Fibroblast of villous mesenchyme (primary cell): ENCODE results near the gene IFNL4. TPM values are rescaled to one million over a fixed set of nuclear protein-coding genes. Genes with fewer than 3 reads are reported as not detected.

Source experiments
- DNase-seq: peaks from one replicate; pipeline ENCODE4 v3.0.0-alpha.2; 2010; ENCODE audit warnings: low read depth
- H3K4me3 ChIP-seq: 2 replicates; pipeline ENCODE4 v1.5.1; 2011; ENCODE audit warnings: low read depth, mild to moderate bottlenecking, low read length
- total RNA-seq: library from RNA; depleted of rRNA; stranded (reverse); fragments of >200 nt; gene quantifications from 2 replicates; pipeline ENCODE4 v1.2.3, GENCODE V29; 2012
- TF ChIP-seq, protein P1 (sequence below): IDR thresholded peaks from 2 replicates; pipeline ENCODE4 v1.5.1; 2012; ENCODE audit warnings: low read depth, mild to moderate bottlenecking, low read length; ENCODE audit not compliant: insufficient read depth

The IFNL4 gene
- total RNA-seq, 1 donor, result not detected

DNA sequence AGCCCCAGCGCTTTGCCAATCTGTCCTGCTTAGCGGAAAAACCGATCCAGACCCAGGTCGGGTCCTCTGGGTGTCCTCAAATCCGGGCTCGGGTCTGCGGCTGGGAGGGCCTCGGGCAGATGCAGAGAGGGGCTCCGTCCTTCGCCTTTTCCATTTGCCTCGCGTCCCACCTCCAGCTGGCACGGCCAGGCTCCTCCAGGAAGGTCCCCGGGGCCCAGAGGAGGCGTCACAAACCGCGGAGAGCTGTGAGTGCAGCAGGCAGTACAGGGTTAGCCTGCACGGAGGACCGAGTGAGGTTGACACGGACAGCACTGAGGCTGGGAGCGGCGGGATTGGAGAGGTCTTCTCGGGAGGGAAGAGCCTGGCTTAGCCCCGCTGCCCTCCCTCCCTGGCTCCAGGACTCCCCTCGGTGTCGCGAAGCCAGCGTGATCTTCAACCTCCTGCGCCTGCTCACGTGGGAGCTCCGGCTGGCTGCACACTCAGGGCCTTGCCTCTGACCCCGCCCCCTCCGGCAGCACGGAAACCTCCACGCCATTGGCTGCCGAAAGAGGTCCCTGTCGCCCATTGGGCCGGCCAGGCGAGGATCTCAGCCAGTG lies 16.8 kb upstream of the IFNL4 start:
- TF ChIP-seq, protein P1, sequence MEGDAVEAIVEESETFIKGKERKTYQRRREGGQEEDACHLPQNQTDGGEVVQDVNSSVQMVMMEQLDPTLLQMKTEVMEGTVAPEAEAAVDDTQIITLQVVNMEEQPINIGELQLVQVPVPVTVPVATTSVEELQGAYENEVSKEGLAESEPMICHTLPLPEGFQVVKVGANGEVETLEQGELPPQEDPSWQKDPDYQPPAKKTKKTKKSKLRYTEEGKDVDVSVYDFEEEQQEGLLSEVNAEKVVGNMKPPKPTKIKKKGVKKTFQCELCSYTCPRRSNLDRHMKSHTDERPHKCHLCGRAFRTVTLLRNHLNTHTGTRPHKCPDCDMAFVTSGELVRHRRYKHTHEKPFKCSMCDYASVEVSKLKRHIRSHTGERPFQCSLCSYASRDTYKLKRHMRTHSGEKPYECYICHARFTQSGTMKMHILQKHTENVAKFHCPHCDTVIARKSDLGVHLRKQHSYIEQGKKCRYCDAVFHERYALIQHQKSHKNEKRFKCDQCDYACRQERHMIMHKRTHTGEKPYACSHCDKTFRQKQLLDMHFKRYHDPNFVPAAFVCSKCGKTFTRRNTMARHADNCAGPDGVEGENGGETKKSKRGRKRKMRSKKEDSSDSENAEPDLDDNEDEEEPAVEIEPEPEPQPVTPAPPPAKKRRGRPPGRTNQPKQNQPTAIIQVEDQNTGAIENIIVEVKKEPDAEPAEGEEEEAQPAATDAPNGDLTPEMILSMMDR, result no peak
- DNase-seq, result no peak
- no peak overlapping the region for H3K4me3 ChIP-seq

DNA sequence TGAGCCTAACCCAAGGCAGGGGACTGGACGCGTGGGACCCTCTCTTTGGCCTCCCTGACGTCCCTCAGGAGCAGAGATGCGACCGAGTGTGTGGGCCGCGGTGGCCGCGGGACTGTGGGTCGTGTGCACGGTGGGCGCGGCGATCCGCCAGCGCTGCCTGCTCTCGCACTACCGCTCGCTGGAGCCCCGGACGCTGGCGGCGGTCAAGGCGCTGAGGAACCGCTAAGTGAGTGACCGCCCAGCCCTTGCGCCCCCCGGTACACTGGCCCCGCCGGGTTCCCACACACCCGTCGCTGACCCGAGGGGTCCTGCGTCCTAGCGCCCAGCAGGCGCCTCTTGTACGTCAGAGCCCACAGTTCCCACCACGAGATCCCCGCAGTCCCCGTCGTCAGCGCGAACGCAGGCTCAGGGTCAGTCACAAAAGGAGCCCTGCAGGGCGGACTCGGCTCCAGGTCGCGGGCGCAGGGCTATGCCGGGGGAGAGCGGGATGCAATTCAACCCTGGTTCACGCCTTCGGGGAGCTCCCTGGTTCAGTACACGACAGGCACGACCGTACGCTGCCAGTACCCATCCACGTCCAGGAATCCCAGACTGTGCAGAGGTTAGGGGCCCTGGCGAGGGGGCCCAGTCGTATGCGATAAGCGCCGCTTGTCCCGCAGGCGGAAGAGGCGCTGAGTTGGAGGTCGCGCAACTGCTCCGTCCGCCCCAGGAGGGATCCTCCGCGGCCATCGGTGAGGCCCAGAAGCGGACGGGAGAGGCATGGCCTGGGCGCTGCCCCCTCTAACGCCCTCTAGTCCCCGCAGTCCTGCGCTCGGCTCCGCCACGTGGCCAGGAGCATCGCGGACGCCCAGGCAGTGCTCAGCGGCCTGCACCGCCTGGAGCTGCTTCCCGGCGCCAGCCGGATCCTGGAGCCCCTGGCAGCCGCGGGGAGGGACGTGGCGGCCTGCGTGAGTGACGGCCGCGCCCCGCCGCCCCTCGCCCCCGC lies 15.9 kb upstream of the IFNL4 start:
- no peak overlapping the region for H3K4me3 ChIP-seq
- TF ChIP-seq, protein P1, result no peak
- DNase-seq, result no peak

DNA sequence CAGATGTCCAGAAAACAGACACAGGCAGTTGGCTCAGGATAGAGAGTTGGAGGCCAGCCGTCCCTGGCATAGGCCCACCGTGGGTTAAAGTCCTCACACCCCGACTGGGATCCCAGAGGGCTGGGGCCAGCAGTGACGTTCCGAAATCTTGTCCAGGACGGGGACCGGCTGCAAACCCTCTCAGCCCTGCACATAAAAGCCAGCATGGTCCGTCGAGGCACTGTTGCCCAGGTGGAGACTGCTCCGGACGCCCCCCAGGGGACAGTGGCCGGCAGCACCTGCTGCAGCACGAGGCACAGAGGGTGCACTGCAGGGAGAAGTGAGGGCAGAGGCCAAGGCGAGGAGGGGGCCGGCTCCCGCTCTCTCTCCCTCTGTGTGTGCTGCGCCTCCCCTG lies 15.3 kb upstream of the IFNL4 start:
- TF ChIP-seq, protein P1, result no peak
- DNase-seq, result no peak
- no peak overlapping the region for H3K4me3 ChIP-seq

DNA sequence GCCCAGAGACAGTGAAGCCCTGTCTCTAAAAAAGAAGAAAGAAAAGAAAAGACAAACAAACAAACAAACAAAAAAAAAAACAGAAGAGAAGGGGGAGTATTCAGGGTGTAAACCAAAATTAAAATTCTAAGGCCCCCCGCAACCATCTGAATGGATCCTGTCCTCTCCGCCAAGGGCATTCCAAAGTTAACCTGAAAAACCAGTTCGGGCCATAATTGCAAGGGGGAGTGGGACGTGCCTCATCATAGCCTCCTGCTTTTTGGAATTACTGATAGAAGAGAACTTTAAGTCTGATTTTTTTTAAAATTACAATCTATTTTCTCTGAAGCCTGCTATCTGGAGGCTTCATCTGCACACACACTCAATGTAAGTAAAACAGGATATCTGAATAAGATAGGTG lies 13.8 kb upstream of the IFNL4 start:
- H3K4me3 ChIP-seq, result no peak overlapping the region
- TF ChIP-seq, protein P1, result no peak
- no peak for DNase-seq

DNA sequence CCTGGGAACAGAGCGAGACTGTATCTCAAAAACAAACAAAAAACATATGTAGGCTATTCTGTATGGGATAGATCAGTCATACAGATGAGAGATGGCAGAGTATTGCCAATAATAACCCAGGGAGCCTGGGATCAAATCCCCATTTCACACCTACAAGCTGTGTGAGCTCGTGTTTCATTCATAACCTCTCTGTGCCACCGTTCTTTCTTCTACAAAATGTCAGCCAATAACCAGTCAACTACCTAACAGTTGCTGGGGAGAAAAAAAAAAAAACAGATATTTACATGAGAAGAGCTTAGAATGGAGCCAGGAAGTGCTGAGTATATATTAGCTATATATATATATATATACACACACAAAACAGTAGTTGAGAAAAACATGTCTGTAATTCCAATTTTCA lies 13.0 kb upstream of the IFNL4 start:
- TF ChIP-seq, protein P1, result no peak
- DNase-seq, result no peak
- no peak overlapping the region for H3K4me3 ChIP-seq

DNA sequence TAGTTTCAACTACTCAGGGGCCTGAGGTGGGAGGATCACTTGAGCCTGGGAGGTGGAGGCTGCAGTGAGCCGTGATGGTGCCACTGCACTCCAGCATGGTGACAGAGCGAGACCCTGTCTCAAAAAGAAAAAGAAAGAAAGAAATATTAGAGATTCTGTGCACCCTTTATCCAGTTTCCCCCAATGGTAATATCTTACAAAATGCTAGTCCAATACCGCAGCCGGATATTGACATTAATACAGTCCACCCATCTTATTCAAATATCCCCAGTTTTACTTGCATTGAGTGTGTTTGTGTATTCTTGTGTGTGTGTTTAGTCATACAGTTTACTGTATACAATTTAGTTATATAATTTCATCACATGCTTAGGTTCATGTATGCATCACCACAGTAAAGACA lies 8.6 kb upstream of the IFNL4 start:
- DNase-seq, result no peak
- TF ChIP-seq, protein P1, result no peak
- H3K4me3 ChIP-seq, result no peak overlapping the region
